ENCODE data around the gene KANK4.

- TF ChIP-seq POLR2A (IDR thresholded peaks at IDR 0.05; ENCODE audit: extremely low read depth, insufficient read length) = no peak
- TF ChIP-seq CTCF (IDR thresholded peaks at IDR 0.05; ENCODE audit: low read depth, low read length) = no peak
These were observed 43.1 kb upstream of the KANK4 start for GRCh38 chr1:62362061-62362917.
